Left renal pelvis (tissue), 4 donors: ENCODE results near the gene ARAF. TPM values are rescaled to one million over a fixed set of nuclear protein-coding genes. Genes with fewer than 3 reads are reported as not detected.

Source experiments
- DNase-seq, 4 donors: peaks; one replicate each; pipeline ENCODE4 v3.0.0-alpha.2; 2013; ENCODE audit warnings: low read depth in 4 of 4, low spot score in 3 of 4
- polyA plus RNA-seq, 4 donors: library from polyadenylated mRNA; unstranded; fragments of 120-200 nt; gene quantifications; one replicate each; pipeline ENCODE4 v1.2.1, GENCODE V29; 2013; ENCODE audit not compliant: insufficient read length in 4 of 4

The ARAF gene
- polyA plus RNA-seq, 4 donors: 51.1 to 76.6 (median 57.0) TPM

DNA sequence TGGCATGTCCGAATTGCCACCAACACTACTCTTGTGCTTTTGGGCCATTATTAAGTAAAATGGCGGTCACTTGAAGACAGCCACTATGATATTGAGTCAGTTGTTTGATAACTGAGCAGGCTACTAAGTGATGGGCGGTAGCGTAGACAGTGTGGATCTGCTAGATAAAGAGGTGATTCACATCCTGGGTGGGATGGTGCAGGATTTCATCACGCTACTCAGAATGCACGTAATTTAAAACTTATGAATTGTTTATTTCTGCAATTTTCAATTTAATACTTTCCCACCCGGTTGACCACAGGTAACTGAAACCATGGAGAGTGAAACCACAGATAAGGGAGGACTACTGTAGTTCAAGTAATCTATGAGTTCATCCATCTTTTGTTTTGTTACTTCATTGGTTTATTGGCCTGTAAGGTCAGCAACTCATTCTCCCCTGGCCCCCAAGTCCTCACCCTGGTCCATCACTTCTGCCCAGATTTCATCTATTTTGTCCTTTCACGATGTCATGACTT, 2.9 kb downstream of the ARAF start:
- DNase-seq: no peak

DNA sequence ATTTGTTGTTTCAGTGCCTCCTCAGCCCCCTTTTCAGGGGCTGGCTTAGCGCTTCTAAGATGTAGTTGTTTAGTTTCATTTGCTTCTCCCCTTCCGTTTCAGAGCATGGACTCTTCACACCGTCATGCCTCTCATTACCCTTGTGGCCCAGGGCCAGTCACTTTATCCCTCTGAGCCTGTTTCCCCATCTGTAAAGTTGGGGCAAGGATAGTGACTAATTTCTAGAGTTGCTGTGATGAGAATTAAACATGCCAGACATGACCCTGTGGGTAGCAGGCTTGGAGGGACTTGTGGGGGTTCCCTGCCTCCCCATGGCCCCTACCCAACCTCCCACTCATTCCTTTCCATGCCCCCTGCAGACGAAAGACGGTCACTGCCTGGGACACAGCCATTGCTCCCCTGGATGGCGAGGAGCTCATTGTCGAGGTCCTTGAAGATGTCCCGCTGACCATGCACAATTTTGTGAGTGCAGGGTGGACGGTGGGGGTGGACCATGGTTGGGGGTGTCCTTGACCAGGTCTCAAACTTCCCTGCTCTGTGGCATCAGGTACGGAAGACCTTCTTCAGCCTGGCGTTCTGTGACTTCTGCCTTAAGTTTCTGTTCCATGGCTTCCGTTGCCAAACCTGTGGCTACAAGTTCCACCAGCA, 3.6 kb downstream of the ARAF start:
- DNase-seq: no peak

DNA sequence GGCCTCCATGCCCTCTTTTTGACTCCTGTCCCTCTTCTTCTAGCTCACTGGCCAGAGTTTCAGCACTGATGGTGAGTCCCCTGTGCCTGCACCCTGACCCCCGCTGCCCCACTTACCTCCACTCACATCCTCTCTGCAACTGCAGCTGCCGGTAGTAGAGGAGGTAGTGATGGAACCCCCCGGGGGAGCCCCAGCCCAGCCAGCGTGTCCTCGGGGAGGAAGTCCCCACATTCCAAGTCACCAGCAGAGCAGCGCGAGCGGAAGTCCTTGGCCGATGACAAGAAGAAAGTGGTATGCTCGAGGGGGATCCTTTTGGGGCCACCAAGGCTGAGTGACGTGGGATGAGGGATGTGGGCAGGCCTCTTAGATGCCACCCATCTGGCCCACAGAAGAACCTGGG, 5.8 kb downstream of the ARAF start:
- DNase-seq: no peak

DNA sequence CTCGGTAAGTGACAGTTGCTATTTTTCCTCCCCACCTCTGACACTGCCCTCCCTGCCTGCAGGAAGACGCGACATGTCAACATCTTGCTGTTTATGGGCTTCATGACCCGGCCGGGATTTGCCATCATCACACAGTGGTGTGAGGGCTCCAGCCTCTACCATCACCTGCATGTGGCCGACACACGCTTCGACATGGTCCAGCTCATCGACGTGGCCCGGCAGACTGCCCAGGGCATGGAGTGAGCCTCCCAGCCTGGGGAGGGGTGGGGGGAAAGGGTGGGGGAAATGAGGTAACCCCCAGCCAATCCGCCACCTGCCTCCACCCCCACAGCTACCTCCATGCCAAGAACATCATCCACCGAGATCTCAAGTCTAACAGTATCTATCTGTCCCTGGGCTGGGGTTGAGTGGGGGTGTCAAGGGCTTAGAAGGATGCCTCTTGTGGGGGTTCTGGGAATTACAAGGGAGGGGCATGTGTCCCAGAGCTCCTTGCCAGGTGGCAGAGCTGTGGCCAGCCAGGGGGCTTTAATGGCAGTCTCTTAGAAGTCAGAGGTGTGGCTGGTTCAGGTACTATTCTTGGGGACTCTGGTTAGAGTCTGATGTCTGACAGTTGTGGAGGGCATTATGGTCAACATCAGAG, 7.8 kb downstream of the ARAF start:
- DNase-seq: no peak

DNA sequence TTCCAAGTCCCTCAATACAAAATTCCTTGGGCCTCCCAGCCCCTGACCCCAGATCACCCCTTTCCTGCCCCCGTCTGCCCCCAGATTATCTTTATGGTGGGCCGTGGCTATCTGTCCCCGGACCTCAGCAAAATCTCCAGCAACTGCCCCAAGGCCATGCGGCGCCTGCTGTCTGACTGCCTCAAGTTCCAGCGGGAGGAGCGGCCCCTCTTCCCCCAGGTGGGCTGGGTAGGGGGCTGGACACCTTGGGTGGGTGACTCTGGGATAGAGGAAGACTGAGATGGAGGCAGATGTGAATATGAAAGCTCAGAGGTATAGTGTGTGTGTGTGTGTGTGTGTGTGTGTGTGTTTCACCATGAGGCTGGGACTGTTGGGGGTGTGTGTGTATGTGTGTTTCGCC, 9.8 kb downstream of the ARAF start:
- no peak for DNase-seq

DNA sequence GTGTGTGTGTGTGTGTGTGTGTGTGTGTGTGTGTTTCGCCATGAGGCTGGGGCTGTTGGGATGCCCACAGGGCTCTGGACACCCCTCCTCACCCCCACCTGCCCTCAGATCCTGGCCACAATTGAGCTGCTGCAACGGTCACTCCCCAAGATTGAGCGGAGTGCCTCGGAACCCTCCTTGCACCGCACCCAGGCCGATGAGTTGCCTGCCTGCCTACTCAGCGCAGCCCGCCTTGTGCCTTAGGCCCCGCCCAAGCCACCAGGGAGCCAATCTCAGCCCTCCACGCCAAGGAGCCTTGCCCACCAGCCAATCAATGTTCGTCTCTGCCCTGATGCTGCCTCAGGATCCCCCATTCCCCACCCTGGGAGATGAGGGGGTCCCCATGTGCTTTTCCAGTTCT, 10.2 kb downstream of the ARAF start:
- no peak for DNase-seq

DNA sequence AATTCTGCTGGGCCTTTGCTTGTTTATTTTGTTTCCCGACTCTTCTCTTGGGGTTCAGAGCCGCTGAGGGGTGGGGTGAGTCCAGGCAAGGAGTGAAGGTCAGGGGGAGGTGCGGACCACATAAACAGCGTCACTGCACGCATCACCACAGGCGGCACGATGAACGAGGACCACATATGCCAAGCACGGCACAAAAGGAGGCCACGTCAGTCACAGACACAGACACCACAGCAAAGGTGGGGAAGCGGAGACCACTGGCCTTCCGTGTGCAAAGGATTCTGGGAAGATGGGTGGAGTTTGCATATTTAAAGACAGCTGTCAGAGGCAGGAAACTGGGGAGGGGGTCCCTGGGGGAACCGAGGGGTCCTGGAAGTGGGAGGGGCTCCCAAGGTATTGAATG, 10.9 kb downstream of the ARAF start:
- no peak for DNase-seq

DNA sequence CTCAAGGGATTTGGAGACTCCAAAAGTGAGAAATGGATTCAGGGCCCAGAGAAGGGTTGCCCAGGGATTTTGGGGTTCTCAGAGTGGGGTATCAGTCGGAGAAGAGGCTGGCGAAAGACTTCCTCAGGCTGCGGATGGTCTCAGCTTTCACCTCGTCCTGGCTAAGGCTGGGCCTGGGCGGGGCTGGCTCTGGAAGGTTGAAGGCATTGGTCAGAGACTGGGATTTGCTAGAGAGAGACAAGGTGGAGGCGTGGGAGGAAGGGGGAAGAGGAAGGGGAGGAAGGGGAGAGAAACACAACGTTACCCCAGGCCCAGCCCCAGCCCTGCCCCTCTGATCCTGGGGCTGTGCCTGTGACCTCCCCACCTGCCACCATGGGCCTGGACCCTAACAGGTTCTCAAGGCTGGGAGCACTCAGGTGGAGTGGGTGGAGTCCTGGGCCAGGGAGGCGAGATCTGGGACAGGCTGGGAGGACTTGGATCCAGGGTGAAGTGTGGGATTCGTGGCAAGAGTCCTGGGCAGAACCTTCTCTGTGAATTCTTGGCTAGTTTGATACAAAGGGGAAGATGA, 11.9 kb downstream of the ARAF start:
- no peak for DNase-seq

DNA sequence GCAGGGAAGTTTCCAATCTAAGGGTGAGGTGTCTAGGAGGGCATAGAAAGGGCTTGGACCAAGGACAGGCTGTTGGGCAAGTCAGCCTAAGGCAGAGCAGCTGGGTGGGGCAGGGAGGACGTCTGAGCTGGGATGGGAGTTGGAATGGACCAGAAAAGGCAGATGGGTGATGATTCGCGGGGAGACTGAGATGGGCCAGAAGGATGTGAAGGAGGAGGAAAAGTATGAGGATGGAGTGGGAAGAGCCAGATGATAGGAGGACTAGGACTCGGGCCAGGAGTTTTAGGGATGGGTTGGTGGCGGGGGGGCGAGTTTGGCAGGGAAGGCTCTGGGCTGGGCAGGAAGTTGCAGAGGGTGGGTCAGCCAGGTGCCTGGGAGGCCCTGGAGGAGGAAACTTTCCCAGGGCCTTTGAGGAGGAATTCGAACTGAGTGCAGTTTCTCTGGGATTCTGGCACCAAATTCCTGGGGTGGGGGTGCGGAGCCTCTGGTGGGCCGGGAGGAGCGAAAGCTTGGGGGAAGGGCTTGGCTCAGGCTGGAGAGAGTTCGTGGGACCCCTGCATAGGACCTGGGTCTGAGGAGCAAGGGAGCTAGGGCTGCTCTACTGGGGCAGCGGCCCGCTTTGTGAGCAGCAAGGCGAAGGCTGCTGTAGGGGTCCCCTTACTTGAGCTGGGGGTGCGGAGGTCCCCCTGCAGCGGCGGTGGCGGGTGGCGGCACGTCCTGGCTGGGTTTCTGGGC, 12.5 kb downstream of the ARAF start:
- peak in 1 of 4 donors; percentile 58 for DNase-seq

DNA sequence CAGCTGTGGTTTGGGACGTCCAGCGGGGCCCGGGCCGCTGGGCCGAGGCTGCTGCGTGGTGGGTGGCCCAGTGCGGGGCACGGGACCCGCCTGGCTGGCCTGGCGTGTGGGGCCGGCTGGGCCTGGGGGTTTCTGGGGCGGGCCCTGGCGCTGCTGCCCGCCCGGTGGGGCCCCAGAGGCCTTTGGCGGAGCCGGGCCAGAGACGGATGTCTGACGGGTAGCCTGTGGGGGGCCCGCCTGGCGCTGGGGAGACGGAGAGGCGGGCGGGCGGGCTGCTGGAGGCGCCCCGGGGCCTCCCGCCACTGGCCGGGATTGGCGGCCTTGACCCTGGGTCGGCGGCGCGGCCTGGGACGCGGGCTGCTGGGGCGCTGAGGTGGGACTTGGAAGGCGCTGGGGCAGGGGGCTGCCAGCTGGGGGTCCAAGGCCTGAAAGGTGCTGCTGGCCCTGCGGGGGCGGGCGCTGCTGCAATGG, 13.1 kb downstream of the ARAF start:
- DNase-seq: no peak

DNA sequence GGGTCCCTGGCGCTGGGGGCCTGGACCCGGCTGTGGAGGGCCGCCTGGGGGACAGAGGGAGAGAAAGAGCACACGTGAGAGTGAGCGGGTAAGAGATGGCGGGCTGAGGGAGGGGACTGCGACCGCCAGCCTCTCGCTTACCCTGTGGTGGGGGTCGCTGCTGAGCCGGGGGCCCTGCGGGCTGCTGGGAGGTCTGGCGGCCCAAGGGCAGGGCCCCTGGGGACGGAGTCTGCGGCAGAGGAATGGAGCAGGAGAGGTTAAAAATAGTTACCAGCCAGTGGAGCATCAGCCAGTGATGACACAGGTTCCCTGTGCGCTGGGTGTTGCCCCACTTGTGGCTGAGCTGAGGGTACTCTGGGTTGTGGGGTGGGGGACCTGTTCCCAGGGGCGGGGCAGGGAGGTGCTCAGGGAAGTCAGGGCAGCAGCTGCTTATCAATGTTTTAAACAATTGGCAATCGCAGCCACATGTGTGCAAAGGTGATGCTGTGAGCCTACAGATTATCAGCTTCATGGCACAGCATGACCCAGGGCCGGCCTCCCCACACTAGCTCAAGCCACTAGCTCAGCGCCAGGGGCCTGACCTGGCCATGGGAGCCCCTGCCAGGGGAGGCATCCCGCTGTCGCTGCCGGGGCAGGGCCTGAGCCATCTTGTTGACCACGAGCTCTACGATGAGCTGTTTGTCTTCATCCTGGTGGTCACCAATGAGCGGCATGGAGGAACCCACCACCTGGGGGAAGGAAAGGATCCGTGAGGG, 13.7 kb downstream of the ARAF start:
- DNase-seq: no peak

DNA sequence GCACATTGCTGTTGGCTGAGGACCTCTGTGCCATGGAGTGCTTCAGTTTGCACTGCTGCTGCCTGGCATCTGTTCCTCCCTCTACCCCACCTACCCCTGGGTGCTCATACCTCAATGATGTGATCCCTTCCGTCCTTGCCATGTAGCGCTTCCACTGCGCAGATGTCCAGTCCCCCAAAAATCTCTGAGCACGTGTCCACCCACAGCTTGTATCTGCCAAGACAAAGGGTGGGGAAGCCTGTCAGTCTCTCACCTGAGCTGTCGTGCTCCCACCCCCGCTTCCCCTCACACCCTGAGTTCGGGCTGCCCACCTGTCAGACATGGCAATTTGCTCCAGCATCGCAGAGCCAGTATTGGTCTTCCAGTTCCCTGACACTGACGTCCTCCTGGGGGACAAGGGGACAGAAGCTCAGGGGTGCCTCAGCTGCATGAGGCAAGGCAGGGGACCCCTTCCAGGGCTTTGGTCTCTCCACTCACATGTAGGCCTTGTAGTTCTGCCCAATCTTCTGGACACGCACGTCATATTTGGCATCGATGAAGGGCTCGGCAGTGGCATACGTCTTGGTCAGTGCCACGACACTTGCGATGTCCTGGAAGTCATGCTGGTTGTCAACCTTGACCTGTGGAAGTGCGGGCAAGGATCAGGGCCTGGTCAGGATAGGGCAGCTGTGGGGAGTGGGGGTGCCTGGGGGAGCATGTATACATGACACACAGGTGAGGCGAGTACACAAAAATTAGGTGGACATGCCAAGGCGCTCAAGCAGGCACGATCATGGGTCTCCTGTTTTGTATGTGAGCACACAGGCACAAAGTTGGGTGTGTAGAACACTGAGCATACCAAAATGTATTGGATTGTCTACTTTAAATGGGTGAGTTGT, 15.3 kb downstream of the ARAF start:
- no peak for DNase-seq

DNA sequence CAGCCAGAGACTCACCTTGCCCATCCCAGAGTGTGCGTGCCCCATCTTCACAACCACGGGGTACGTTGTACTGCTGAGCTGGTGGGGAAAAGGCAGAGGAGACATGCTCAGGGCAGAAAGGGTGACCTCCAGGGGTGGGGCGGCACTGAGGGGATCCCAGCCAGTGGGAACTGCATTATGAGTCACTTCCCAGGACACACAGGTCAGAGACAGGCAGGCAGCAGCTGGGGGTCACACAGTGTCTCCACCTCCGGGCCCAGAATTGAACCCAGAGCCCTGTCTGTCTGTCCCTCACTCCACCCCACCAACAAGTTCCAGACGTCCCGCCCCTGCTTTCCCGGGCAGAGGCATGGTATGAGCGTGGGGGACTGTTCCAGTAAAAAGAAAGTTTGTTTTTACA, 16.4 kb downstream of the ARAF start:
- no peak for DNase-seq

DNA sequence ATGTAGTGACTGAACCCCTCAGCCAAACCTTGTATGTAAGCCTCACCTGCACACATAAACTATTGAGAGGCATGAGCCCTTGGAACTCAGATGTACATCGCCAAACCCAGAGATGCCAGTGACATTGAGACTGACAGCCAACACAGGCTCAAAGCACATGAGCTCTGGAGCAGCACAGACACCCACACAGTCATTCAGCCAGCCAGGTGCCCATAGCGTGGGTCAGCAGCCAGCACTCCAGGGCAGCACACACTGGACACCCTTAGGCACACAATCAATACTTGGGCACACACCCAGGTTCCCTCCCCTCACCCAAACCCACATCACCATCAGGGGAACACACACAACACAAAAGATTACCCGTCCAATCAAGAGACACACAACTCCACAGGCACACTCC, 16.9 kb downstream of the ARAF start:
- DNase-seq: no peak

DNA sequence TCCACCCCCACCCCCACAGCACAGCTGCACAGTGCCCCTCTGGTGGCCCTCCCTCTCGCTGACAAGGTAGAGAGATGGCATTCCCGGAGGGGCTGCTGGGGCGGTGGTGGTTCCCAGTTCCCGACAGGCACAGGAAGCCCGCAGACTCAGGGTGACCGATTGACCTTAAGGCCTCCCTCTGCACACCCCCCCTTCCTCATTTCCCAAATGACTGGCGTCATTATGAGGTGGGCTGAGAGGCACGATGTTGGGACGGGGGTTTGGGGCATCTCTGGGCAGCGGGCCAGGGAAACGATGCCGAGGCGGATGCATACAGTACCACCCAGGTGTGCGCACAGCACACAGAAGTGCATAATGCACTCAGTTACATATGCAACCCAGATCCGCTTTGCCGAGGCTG, 17.7 kb downstream of the ARAF start:
- no peak for DNase-seq

DNA sequence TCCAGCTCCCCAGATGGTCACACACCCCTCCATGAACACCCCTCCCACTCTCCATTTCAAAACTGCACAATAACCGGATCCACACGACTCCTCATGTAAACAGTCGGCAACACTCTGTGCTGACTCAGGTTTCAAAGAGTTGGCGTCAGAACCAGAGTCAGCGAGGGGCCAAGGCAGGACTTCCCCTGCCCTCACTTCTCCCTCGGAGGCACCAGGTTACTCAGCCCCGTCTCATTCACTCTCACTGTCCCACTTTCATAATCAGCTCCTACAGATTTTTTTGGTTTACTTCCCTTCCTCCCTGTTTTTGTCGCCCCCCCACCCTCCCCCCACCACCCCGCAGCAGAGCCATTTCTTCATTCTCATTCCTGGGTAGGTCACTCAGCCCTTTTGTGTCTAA, 18.5 kb downstream of the ARAF start:
- no peak for DNase-seq

DNA sequence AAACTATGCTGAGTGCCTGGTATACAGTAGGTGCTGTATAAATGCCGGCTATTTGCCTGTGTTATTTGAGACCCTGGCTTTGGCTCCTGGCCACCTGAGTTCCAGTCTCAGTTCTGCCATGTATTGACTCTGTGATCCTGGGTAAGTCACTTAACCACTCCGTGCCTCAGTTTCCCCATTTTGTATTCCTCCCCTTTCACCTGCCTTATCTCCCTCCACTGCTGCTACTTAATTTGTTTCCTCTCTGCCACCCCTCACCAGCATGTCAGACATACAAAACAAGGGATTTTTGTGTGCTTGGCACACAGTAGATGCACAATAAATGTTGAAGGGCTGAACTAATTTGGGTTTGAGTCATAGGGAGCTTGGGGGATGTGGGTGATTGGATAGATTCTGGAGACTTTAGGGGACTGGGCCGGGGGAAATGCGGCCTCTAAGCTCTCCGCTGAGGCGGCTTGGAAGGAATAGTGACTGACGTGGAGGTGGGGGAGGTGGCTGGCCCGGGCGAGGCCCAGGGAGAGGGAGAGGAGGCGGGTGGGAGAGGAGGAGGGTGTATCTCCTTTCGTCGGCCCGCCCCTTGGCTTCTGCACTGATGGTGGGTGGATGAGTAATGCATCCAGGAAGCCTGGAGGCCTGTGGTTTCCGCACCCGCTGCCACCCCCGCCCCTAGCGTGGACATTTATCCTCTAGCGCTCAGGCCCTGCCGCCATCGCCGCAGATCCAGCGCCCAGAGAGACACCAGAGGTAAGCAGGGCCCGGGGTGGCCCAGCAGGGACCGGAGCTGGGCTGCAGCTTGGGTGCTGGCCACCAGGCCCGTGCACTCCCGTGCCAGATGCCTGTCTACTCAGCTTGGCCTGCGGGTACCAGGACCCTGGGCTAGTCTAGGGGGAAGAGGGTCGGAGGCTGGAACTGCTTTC, 21.0 kb downstream of the ARAF start, which contains the start of gene TIMP1:
Gene TIMP1 (plus strand): TSS at position 706 of the 917 bp plus-strand sequence. CDS start 980 bp downstream, outside the sequence.
- peak in 3 of 4 donors; percentile 48 to 65 (median 51) for DNase-seq

DNA sequence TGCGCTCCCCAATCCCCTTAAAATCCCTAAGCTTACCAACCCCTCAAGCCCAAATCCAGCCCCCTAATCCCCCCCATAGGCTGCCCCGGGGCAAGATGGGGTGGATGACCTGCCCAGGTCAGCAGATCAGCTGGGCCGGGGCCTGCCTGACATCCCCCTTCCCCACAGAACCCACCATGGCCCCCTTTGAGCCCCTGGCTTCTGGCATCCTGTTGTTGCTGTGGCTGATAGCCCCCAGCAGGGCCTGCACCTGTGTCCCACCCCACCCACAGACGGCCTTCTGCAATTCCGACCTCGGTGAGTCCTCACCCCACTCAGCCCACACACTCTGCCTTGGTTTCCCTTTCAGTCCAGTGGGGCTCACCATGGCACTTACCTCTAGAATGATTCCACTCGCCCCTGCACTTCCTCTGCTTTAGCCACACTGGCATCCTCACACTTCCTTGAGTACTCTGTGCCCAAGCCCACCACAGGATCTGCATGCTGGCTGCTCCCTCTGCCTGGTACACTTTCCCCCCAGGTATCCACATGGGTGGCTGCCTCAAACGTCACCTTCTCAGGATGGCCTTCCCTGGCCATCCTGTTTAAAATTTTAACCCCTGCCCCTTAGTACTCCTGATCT, 22.3 kb downstream of the ARAF start:
- no peak for DNase-seq
